Measurements from ENCODE around the gene PRPS1.
"Not testable (repeated sequence)": the region's sequence is repeated elsewhere in the genome, so short reads cannot be mapped to it uniquely, and the experiment has no call there.

Gene PRPS1

DNA sequence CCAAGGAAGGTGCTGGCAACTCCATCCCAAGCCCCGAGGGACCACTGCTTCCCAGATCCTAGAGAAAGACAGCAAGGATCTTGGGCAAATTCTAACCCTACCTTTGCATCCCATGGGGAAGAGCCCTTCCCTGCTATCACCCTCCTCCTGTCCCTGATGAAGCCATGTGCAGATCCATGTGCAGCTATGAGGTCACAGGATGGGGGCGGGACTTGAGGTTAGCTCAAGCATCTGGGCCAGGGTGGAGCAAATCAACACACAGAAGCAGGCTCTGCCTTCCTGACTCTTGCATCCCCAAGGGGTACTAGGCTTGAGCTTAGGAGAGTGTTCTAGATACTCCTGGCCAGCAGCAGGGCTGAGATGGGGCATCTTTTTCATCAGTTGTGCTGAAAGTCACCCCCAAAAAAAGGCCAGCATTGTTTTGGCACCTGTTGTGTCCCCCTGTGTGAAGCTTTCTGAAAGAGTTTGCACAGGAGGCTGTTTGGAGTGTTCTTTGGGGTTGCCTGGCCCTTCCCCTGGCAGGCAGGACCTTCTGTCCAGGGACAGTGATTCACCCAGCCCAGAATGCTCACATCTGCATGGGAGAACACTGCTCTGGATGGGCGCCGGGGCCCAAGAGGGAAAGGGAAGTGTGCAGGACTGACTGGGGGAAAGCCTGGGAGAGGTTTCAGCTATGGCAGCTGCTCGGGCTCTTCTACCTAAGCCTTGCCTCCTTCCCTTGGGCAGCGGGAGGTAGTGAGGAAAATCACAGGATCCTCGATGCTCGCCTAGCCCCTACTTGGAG is 50.8 kb downstream of the PRPS1 start:
- peak; percentile 92 for FAIRE-seq
- DNase-seq (ENCODE audit: insufficient read length, low spot score): no peak
- TF ChIP-seq TAF1 (IDR thresholded peaks at IDR 0.05; ENCODE audit: low read depth, low read length) (no peak), PAX5 (IDR thresholded peaks at IDR 0.05; ENCODE audit: insufficient read depth, low read length, severe bottlenecking) (no peak), SPI1 (IDR thresholded peaks at IDR 0.05; ENCODE audit: low read depth, low read length) (no peak), POU2F2 (IDR thresholded peaks at IDR 0.05; ENCODE audit: low read depth, low read length) (no peak)

DNA sequence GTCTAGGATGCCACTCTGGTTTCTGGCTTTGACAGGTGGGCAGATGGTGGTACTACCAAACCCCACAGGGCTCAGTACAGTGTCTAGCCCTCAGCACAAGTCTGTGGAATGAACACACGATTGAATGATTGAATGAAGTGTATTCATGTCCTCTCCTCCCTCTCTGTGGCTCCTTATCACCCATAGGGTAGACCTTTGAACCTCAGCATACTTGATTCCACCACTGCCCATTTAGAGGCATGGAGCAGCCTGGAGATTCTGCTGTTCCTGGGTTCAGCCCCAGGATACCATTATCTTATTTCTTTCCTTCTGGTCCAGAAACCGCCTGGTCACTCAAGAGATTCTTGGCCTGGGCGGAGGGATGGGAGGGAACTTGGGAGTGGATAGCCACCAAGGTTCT is 53.9 kb downstream of the PRPS1 start:
- FAIRE-seq (no peak), DNase-seq (ENCODE audit: insufficient read length, low spot score) (no peak)
- no peak for TF ChIP-seq TAF1 (IDR thresholded peaks at IDR 0.05; ENCODE audit: low read depth, low read length)

DNA sequence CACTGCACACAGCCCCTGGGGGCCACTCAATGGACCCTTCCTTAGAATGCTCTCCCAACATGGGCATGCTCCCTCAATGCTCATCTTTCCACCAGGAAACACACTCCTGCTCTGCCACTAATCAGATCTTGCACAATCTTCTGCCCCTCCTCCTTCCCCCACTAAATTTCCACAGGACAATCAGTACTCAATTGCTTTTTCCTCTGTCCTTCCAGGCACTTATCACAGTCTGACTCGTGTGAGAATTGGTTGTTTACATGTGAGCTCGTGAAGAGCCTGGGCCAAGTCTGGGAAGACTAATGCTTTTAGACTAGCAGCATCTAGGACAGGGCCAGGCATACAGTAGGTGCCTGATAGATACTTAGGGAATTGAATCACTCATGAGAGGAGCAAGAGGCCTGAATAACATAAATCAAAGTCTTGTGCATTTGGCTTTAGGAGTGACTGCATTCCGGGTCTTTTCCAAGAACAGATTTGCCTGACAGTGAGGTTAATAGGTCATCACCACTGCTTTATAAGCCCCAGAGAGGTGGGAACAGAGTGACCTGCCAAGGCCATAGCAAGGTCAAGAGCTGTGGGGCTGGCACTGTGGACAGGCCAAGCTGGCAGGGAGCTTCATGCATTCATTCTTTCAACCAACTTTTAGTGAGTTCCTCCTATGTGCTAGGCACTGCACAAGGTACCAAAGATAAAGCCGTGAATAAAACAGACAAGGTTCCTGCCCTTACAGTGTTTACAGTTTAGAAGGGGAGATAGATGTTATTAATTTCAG is 55.0 kb downstream of the PRPS1 start:
- no peak for DNase-seq (ENCODE audit: insufficient read length, low spot score)
- TF ChIP-seq POLR2A (IDR thresholded peaks at IDR 0.05; ENCODE audit: low read depth, low read length) (no peak), TAF1 (IDR thresholded peaks at IDR 0.05; ENCODE audit: low read depth, low read length) (no peak), SPI1 (IDR thresholded peaks at IDR 0.05; ENCODE audit: low read depth, low read length) (no peak), POLR2AphosphoS5 (IDR thresholded peaks at IDR 0.05; ENCODE audit: low read depth, low read length) (no peak), POU2F2 (IDR thresholded peaks at IDR 0.05; ENCODE audit: low read depth, low read length) (no peak), PAX5 (IDR thresholded peaks at IDR 0.05; ENCODE audit: insufficient read depth, low read length, severe bottlenecking) (no peak)
- FAIRE-seq: no peak

DNA sequence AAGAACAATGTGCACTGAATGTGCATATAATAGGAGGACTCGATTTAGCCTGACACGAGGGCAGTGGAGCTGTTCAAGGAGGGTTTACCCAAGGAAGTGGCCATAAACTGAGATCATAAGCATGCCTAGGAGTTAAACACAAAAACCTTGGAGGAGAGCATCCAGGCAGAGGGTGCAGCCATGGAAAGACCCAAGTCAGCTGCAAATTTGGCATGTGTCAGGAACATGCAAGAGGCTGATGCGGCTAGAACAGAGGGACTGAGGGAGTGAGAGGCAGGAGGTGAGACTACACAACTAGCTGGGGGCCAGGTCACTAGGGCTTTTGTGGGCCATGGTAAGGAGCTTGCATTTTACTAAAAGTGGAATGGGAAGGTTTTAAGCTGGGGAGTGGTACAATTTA is 55.6 kb downstream of the PRPS1 start:
- DNase-seq (ENCODE audit: insufficient read length, low spot score): no peak
- TF ChIP-seq SPI1 (IDR thresholded peaks at IDR 0.05; ENCODE audit: low read depth, low read length): no peak
- no peak for TF ChIP-seq POLR2AphosphoS5 (IDR thresholded peaks at IDR 0.05; ENCODE audit: low read depth, low read length)
- TF ChIP-seq POU2F2 (IDR thresholded peaks at IDR 0.05; ENCODE audit: low read depth, low read length): no peak
- no peak for TF ChIP-seq POLR2A (IDR thresholded peaks at IDR 0.05; ENCODE audit: low read depth, low read length)
- TF ChIP-seq PAX5 (IDR thresholded peaks at IDR 0.05; ENCODE audit: insufficient read depth, low read length, severe bottlenecking): no peak
- no peak for TF ChIP-seq TAF1 (IDR thresholded peaks at IDR 0.05; ENCODE audit: low read depth, low read length)
- FAIRE-seq: no peak

DNA sequence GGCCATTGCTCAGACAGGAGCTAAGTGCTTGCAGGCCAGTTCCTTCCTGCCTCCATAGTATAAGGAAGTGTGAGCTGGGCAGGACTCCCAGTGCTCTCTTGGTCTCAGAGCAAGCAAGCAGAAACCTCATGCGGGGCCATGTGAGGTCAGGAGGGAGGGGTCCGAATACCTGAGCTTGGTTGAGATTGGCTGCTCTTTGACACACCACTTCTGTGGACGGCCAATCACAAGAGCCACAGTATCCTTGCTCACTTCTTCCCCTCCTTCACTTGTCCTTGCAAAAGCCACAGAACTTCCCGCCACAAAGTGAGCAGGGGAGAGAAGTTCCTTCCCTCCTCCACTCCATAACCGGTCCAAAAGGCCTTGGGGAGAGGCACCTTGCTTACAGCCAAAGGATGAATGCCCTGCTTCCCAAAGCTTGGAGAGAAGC is 56.7 kb downstream of the PRPS1 start:
- FAIRE-seq (peak; percentile 83), DNase-seq (ENCODE audit: insufficient read length, low spot score) (no peak)

GRCh38 chrX:107685586-107685985 is 57.3 kb downstream of the PRPS1 start:
- not testable (repeated sequence) for FAIRE-seq

More for the DNA sequence above, 56.7 kb downstream of the PRPS1 start:
- TF ChIP-seq SPI1 (IDR thresholded peaks at IDR 0.05; ENCODE audit: low read depth, low read length): 0 out of 2 replicates have a peak, but pooled peaks have one; percentile 14
- no peak for TF ChIP-seq TAF1 (IDR thresholded peaks at IDR 0.05; ENCODE audit: low read depth, low read length)

GRCh38 chrX:107686026-107686425 is 57.7 kb downstream of the PRPS1 start:
- TF ChIP-seq SPI1 (IDR thresholded peaks at IDR 0.05; ENCODE audit: low read depth, low read length) (no peak), PAX5 (IDR thresholded peaks at IDR 0.05; ENCODE audit: insufficient read depth, low read length, severe bottlenecking) (no peak), POLR2AphosphoS5 (IDR thresholded peaks at IDR 0.05; ENCODE audit: low read depth, low read length) (no peak), POLR2A (IDR thresholded peaks at IDR 0.05; ENCODE audit: low read depth, low read length) (no peak), POU2F2 (IDR thresholded peaks at IDR 0.05; ENCODE audit: low read depth, low read length) (no peak), TAF1 (IDR thresholded peaks at IDR 0.05; ENCODE audit: low read depth, low read length) (no peak)
- DNase-seq (ENCODE audit: insufficient read length, low spot score) (no peak), FAIRE-seq (peak; percentile 69)

More at GRCh38 chrX:107685586-107685985, 57.3 kb downstream of the PRPS1 start:
- DNase-seq (ENCODE audit: insufficient read length, low spot score): not testable (repeated sequence)

DNA sequence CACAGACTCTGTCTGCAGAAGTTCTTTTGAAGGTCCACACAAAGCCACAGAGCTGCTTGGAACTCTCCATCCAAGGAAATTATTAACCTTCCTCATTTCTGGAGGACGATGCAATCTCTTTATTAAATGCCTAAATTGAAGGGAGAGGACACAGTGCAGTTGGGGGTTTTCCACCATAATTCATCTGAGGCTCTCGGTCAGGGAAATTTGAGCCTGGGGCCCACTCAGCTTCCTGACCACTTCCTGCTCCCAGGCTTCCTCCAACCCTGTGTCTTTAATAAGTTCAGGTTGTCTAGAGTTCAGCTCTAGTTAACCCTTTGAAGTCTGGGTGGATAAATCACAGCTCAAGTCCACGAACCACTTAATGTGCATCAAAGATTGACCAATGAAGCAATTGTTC is 58.5 kb downstream of the PRPS1 start:
- TF ChIP-seq POLR2AphosphoS5 (IDR thresholded peaks at IDR 0.05; ENCODE audit: low read depth, low read length) (no peak), POLR2A (IDR thresholded peaks at IDR 0.05; ENCODE audit: low read depth, low read length) (no peak), TAF1 (IDR thresholded peaks at IDR 0.05; ENCODE audit: low read depth, low read length) (no peak), POU2F2 (IDR thresholded peaks at IDR 0.05; ENCODE audit: low read depth, low read length) (no peak), SPI1 (IDR thresholded peaks at IDR 0.05; ENCODE audit: low read depth, low read length) (no peak), PAX5 (IDR thresholded peaks at IDR 0.05; ENCODE audit: insufficient read depth, low read length, severe bottlenecking) (no peak)
- DNase-seq (ENCODE audit: insufficient read length, low spot score) (no peak), FAIRE-seq (peak; percentile 54)

DNA sequence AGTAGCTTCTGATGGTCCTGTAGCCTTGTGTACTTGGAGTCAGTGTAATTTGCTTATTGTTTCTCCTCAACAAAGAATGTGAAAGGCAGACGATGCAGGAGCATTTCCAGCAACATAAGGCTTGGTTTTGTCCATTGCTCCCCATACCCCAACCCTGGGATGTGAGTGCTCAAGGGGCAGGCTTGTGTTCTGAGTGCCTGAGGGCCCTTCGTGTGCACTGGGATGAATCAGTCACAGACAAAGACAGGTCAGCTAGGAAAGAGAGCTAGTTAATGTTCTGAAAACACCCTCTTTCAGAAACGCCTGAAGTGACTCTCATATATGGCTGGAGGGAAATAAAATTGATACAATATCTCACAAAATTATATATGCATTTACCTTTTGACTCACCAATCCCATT is 59.1 kb downstream of the PRPS1 start:
- no peak for DNase-seq (ENCODE audit: insufficient read length, low spot score)
- FAIRE-seq: no peak
- TF ChIP-seq POLR2AphosphoS5 (IDR thresholded peaks at IDR 0.05; ENCODE audit: low read depth, low read length) (no peak), PAX5 (IDR thresholded peaks at IDR 0.05; ENCODE audit: insufficient read depth, low read length, severe bottlenecking) (no peak), POU2F2 (IDR thresholded peaks at IDR 0.05; ENCODE audit: low read depth, low read length) (no peak), SPI1 (IDR thresholded peaks at IDR 0.05; ENCODE audit: low read depth, low read length) (no peak), POLR2A (IDR thresholded peaks at IDR 0.05; ENCODE audit: low read depth, low read length) (no peak), TAF1 (IDR thresholded peaks at IDR 0.05; ENCODE audit: low read depth, low read length) (no peak)

DNA sequence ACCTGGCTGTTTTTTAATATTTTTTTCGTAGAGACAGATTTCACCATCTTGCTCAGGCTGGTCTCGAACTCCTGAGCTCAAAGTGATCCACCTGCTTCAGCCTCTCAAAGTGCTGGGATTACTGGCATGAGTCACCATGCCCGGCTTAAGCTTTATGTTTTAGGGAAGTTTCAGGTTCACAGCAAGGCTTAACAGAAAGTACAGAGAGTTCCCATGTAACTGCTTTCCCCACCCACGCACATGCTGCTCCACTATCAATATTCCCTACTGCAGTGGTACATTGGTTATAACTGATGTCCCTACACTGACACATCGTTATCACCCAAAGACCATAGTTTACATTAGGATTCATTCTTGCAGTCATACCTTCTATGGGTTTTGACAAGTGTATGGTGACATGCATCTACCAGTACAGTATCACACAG is 62.7 kb downstream of the PRPS1 start:
- TF ChIP-seq POU2F2 (IDR thresholded peaks at IDR 0.05; ENCODE audit: low read depth, low read length): no peak
- no peak for TF ChIP-seq POLR2AphosphoS5 (IDR thresholded peaks at IDR 0.05; ENCODE audit: low read depth, low read length)
- TF ChIP-seq SPI1 (IDR thresholded peaks at IDR 0.05; ENCODE audit: low read depth, low read length): no peak
- no peak for TF ChIP-seq POLR2A (IDR thresholded peaks at IDR 0.05; ENCODE audit: low read depth, low read length)
- TF ChIP-seq PAX5 (IDR thresholded peaks at IDR 0.05; ENCODE audit: insufficient read depth, low read length, severe bottlenecking): no peak
- no peak for TF ChIP-seq TAF1 (IDR thresholded peaks at IDR 0.05; ENCODE audit: low read depth, low read length)
- DNase-seq (ENCODE audit: insufficient read length, low spot score) (no peak), FAIRE-seq (no peak)

All from GM12891 (cell line).